SK-N-SH (cell line): ENCODE data around the gene MGAT4A.

Source experiments
- CTCF ChIP-seq: fragments of 200-600 bp; sonication (generic); IDR thresholded peaks from 2 replicates; pipeline ENCODE4 v1.6.1; 2017; ENCODE audit warnings: antibody characterized with exemption, mild to moderate bottlenecking, moderate library complexity
- EP300 ChIP-seq, 2 experiments: IDR thresholded peaks; 2 replicates each; pipeline versions ENCODE4 v1.4.0 to v1.6.1; 2012; ENCODE audit warnings: borderline replicate concordance in 1 of 2, low read depth in 1 of 2, low read length in 1 of 2
- GABPA ChIP-seq: IDR thresholded peaks from 2 replicates; pipeline ENCODE4 v1.4.0; 2012; ENCODE audit warnings: low read depth, mild to moderate bottlenecking
- JUND ChIP-seq: IDR thresholded peaks from 2 replicates; pipeline ENCODE4 v1.4.0; 2012
- MAX ChIP-seq: IDR thresholded peaks from 2 replicates; pipeline ENCODE4 v1.4.0; 2012; ENCODE audit warnings: low read depth
- MEF2A ChIP-seq: IDR thresholded peaks from 2 replicates; pipeline ENCODE4 v1.4.0; 2012; ENCODE audit warnings: low read depth, borderline replicate concordance
- NRF1 ChIP-seq: IDR thresholded peaks from 2 replicates; pipeline ENCODE4 v1.6.1; 2012; ENCODE audit warnings: low read depth, mild to moderate bottlenecking, low read length
- POLR2AphosphoS5 ChIP-seq: IDR thresholded peaks from 2 replicates; pipeline ENCODE4 v1.6.1; 2012; ENCODE audit warnings: low read depth, low read length
- REST ChIP-seq: IDR thresholded peaks from 2 replicates; pipeline ENCODE4 v1.6.1; 2012; ENCODE audit warnings: mild to moderate bottlenecking, low read depth, low read length, moderate library complexity
- SIN3A ChIP-seq: IDR thresholded peaks from 2 replicates; pipeline ENCODE4 v1.6.1; 2012; ENCODE audit warnings: low read depth, mild to moderate bottlenecking, low read length, moderate library complexity, borderline replicate concordance
- TEAD4 ChIP-seq: IDR thresholded peaks from 2 replicates; pipeline ENCODE4 v1.4.0; 2012; ENCODE audit warnings: mild to moderate bottlenecking, borderline replicate concordance; ENCODE audit not compliant: insufficient read depth

DNA sequence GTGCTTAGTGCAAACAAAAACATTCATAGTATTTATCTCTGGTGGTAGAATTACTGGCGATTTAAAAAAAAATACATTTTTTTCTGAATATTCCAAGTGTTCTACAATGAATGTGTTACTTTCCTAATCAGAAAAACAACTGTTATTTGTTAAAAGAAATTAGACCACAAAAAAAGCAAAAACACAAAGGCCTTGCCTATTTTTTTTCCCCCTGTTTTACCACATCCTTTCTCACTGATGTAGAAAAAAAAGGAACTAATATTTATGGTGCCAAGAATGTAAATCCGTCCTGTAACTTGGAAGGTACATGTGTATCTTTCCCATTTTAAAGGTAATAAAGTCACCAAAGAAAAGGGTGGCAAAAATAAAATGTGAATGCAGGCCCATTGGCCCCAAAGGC, 28.4 kb upstream of the MGAT4A start:
- TF ChIP-seq CTCF, result no peak
- no peak for TF ChIP-seq NRF1
- no peak for TF ChIP-seq POLR2AphosphoS5
- TF ChIP-seq EP300 (IDR thresholded peaks at IDR 0.05; ENCODE audit: borderline replicate concordance in 1 of 2, low read depth in 1 of 2, low read length in 1 of 2), result no peak
- no peak for TF ChIP-seq TEAD4
- TF ChIP-seq REST, result no peak
- TF ChIP-seq MAX, result no peak
- TF ChIP-seq SIN3A, result no peak
- no peak for TF ChIP-seq GABPA
- no peak for TF ChIP-seq MEF2A
- no peak for TF ChIP-seq JUND
